ENCODE data around the gene NPY2R.

DNA sequence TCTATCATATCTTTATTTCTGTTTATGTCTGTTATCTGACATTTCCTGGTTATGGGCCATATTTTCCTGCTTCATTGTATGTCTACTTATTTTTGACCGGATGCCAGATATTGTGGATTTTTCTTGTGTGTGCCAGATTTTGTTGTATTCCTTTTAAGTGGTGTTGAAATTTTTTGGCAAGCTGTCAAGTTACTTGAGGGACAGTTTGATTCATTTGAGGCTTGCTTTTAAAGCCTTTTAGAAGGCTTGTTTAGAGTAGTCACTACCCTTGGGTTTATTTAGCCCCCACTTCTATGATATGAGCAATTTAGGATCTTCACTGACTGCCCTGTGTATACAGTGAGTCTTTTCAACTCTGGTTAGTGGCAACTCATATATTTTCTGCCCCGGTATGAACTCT is 29.2 kb upstream of the NPY2R start:
- TF ChIP-seq EZH2 (IDR thresholded peaks at IDR 0.05; ENCODE audit: low read length, unreplicated experiment) (no peak), CTCF (conservative IDR thresholded peaks at IDR 0.05; ENCODE audit: low read depth, low read length) (no peak), EZH2phosphoT487 (IDR thresholded peaks at IDR 0.05; ENCODE audit: borderline replicate concordance, low read length) (no peak)

Measured in PC-3 (cell line).